ENCODE results near the gene IGFBP4. TPM values are rescaled to one million over a fixed set of nuclear protein-coding genes. Genes with fewer than 3 reads are reported as not detected.

IGFBP4 gene
- total and polyA plus RNA-seq, 2 donors (not counting 1 experiment from before 2014, with no cell fraction given), result 4.6 to 31.3 TPM

- H4K20me1 ChIP-seq (ENCODE audit: control insufficient read depth, insufficient read depth, low read length, poor library complexity, severe bottlenecking), result no peaks in the 10 kb centered on the region
- H3K4me3 ChIP-seq (ENCODE audit: control extremely low read depth in 1 of 5, extremely low read depth in 1 of 5, insufficient read depth in 1 of 5, low read depth in 2 of 5, low read length in 4 of 5), result no peak overlapping the region
- no peak overlapping the region for H3K9ac ChIP-seq (ENCODE audit: low read length)
- H3K4me3 Mint-ChIP-seq, result no peak overlapping the region
- peaks cover 0 to 12% (median 0%) of the 10 kb centered on the region in 3 donors for H3K9me3 ChIP-seq (ENCODE audit: control extremely low read depth in 1 of 3, control insufficient read depth in 2 of 3, insufficient read depth in 1 of 3, low read length in 2 of 3)
- no peaks in the 10 kb centered on the region for H3K79me2 ChIP-seq (ENCODE audit: control insufficient read depth, insufficient read depth, low read length)
- H3K36me3 ChIP-seq (replicated peaks in 1 of 2; ENCODE audit: control extremely low read depth in 1 of 2, control insufficient read depth in 1 of 2, extremely low read depth in 1 of 2, insufficient read depth in 2 of 2, low read length in 1 of 2), result no peaks in the 10 kb centered on the region
- ATAC-seq (ENCODE audit: low read depth), result no peak
- WGBS (ENCODE audit: insufficient coverage), result 31% methylated on average over 10 of the region's 17 CpGs
- POLR2A ChIA-PET, result no interaction called here
- H2AFZ ChIP-seq (ENCODE audit: insufficient read depth, low read depth, low read length, poor library complexity, severe bottlenecking), result no peak overlapping the region
- peaks cover 5% of the 10 kb centered on the region for H3K4me1 Mint-ChIP-seq
- no peaks in the 10 kb centered on the region for H3K9me3 Mint-ChIP-seq (ENCODE audit: insufficient read depth)
- no peak for TF ChIP-seq EZH2 (IDR thresholded peaks at IDR 0.05; ENCODE audit: borderline replicate concordance, insufficient read depth, low read depth, low read length, poor library complexity, severe bottlenecking)
- TF ChIP-seq CTCF (IDR thresholded peaks at IDR 0.05), result no peak
- no peak overlapping the region for H3K4me2 ChIP-seq (replicated peaks; ENCODE audit: low read depth, low read length, poor library complexity, severe bottlenecking)
- no peak overlapping the region for H3K27ac Mint-ChIP-seq
- peaks cover 27% of the 10 kb centered on the region for H3K27me3 Mint-ChIP-seq
- peaks cover 7 to 8% of the 10 kb centered on the region in 2 donors for H3K4me1 ChIP-seq (ENCODE audit: control insufficient read depth in 2 of 2, insufficient read depth in 2 of 2, low read length in 2 of 2)
- H3K27me3 ChIP-seq (replicated peaks in 1 of 4; ENCODE audit: control extremely low read depth in 1 of 4, control insufficient read depth in 3 of 4, insufficient read depth in 4 of 4, low read length in 3 of 4), result peaks cover 0 to 23% (median 10%) of the 10 kb centered on the region in 4 experiments
- CTCF ChIA-PET, result no interaction called here
- intact Hi-C loops (cut with micrococcal nuclease), result no loop called here
- DNase-seq, result no peak
- H3K27ac ChIP-seq (ENCODE audit: low read length in 2 of 2), result no peak overlapping the region
These were observed 56.4 kb downstream of the IGFBP4 start for GRCh38 chr17:40499551-40500189.

- Histone ChIP-seq H3K36me3 (replicated peaks in 1 of 2; ENCODE audit: control extremely low read depth in 1 of 2, control insufficient read depth in 1 of 2, extremely low read depth in 1 of 2, insufficient read depth in 2 of 2, low read length in 1 of 2) (no peaks in the 10 kb centered on the region), H3K4me3 (ENCODE audit: control extremely low read depth in 1 of 5, extremely low read depth in 1 of 5, insufficient read depth in 1 of 5, low read depth in 2 of 5, low read length in 4 of 5) (no peak overlapping the region), H2AFZ (ENCODE audit: insufficient read depth, low read depth, low read length, poor library complexity, severe bottlenecking) (no peak overlapping the region), H3K27ac (ENCODE audit: low read length in 2 of 2) (no peak overlapping the region), H3K79me2 (ENCODE audit: control insufficient read depth, insufficient read depth, low read length) (no peaks in the 10 kb centered on the region), H3K27me3 (replicated peaks in 1 of 4; ENCODE audit: control extremely low read depth in 1 of 4, control insufficient read depth in 3 of 4, insufficient read depth in 4 of 4, low read length in 3 of 4) (peaks cover 0 to 23% (median 10%) of the 10 kb centered on the region in 4 experiments), H3K4me1 (ENCODE audit: control insufficient read depth in 2 of 2, insufficient read depth in 2 of 2, low read length in 2 of 2) (peaks cover 7 to 8% of the 10 kb centered on the region in 2 donors), H3K9me3 (ENCODE audit: control extremely low read depth in 1 of 3, control insufficient read depth in 2 of 3, insufficient read depth in 1 of 3, low read length in 2 of 3) (peaks cover 0 to 12% (median 0%) of the 10 kb centered on the region in 3 donors), H3K9ac (ENCODE audit: low read length) (no peak overlapping the region), H4K20me1 (ENCODE audit: control insufficient read depth, insufficient read depth, low read length, poor library complexity, severe bottlenecking) (no peaks in the 10 kb centered on the region), H3K4me2 (replicated peaks; ENCODE audit: low read depth, low read length, poor library complexity, severe bottlenecking) (no peak overlapping the region)
- intact Hi-C loops (cut with micrococcal nuclease), result no loop called here
- TF ChIP-seq CTCF (IDR thresholded peaks at IDR 0.05) (no peak), EZH2 (IDR thresholded peaks at IDR 0.05; ENCODE audit: borderline replicate concordance, insufficient read depth, low read depth, low read length, poor library complexity, severe bottlenecking) (no peak)
- H3K4me3 Mint-ChIP-seq, result no peak overlapping the region
- ChIA-PET POLR2A (no interaction called here), CTCF (no interaction called here)
- 90% methylated on average over 2 of the region's 11 CpGs for WGBS (ENCODE audit: insufficient coverage)
- DNase-seq (no peak), ATAC-seq (ENCODE audit: low read depth) (no peak)
- H3K9me3 Mint-ChIP-seq (ENCODE audit: insufficient read depth), result no peaks in the 10 kb centered on the region
- peaks cover 27% of the 10 kb centered on the region for H3K27me3 Mint-ChIP-seq
- peaks cover 5% of the 10 kb centered on the region for H3K4me1 Mint-ChIP-seq
- H3K27ac Mint-ChIP-seq, result no peak overlapping the region
These were observed 56.9 kb downstream of the IGFBP4 start for GRCh38 chr17:40500190-40500589.
